ENCODE results near the gene MRI1. TPM values are rescaled to one million over a fixed set of nuclear protein-coding genes. Genes with fewer than 3 reads are reported as not detected.

Gene MRI1
- total RNA-seq, 6 experiments from 2014 or later: 14.5 to 30.5 (median 24.1) TPM

DNA sequence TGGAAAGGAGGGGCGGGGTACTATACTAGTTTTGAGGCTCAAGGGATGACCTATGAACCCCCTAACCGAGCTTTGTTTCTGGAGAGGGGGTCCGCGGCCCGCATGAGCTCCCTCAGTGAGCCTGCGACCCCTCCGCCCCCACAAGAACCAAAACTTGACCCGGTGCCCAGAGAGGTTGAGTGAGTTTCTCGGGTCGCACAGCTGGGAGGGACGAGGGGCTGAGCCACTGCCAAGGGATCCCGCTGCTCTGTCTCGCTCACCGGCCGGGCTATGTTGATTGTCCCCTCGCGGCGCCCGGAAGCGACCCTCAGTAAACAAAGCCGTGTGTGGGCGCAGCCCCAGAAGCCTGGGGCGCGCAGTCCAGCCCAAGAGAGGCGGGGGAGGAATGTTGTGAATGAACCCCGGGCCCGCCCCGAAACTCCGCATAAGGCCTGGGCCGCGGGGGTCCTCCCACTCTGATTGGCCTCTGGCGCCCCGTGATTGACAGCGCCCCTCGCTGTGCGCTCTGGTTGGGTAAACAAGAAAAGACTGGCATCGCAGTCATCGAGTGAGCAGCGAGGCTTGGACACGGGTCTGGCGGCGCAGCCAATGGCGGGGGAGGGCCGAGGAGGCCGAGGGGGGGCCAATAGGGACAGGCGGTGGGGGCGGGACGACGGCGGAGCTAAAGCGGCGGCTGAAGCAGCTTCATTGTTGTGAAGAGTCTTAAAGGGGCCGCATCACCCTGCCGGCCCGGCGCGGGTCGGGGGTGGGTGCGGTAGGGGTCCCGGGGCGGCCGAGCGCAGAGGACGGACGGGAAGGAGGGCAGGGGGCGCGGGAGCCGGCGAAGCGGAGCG lies 30.7 kb downstream of the MRI1 start, which contains the start of gene ZSWIM4:
TSS of gene ZSWIM4 (plus strand) at position 687 of the 833 bp plus-strand sequence. CDS start 206 bp downstream, outside the sequence.
- Histone ChIP-seq H3K27ac (peak within 1 kb of the TSS; percentile 84 to 87 (median 86)), H3K36me3 (no peaks in the 10 kb centered on the region), H3K4me3 (peak within 1 kb of the TSS; percentile 68 to 80 (median 71)), H3K27me3 (no peaks in the 10 kb centered on the region), H3K4me1 (peaks cover 0 to 10% (median 0%) of the 10 kb centered on the region in 4 donors), H3K9me3 (no peaks in the 10 kb centered on the region)
- ATAC-seq (peak; percentile 94 to 99 (median 98)), DNase-seq (peak; percentile 99 to 100 (median 99))
- 0% methylated on average over 20 of the region's 71 CpGs for WGBS (ENCODE audit: insufficient coverage, low coverage, low lambda C conversion rate, missing lambda C conversion rate)
- intact Hi-C loops (cut with DNase I): no loop called here
- TF ChIP-seq, protein P1, sequence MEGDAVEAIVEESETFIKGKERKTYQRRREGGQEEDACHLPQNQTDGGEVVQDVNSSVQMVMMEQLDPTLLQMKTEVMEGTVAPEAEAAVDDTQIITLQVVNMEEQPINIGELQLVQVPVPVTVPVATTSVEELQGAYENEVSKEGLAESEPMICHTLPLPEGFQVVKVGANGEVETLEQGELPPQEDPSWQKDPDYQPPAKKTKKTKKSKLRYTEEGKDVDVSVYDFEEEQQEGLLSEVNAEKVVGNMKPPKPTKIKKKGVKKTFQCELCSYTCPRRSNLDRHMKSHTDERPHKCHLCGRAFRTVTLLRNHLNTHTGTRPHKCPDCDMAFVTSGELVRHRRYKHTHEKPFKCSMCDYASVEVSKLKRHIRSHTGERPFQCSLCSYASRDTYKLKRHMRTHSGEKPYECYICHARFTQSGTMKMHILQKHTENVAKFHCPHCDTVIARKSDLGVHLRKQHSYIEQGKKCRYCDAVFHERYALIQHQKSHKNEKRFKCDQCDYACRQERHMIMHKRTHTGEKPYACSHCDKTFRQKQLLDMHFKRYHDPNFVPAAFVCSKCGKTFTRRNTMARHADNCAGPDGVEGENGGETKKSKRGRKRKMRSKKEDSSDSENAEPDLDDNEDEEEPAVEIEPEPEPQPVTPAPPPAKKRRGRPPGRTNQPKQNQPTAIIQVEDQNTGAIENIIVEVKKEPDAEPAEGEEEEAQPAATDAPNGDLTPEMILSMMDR (IDR thresholded peaks at IDR 0.05): no peak
- peak; percentile 59 for TF ChIP-seq POLR2A (IDR thresholded peaks at IDR 0.05)

DNA sequence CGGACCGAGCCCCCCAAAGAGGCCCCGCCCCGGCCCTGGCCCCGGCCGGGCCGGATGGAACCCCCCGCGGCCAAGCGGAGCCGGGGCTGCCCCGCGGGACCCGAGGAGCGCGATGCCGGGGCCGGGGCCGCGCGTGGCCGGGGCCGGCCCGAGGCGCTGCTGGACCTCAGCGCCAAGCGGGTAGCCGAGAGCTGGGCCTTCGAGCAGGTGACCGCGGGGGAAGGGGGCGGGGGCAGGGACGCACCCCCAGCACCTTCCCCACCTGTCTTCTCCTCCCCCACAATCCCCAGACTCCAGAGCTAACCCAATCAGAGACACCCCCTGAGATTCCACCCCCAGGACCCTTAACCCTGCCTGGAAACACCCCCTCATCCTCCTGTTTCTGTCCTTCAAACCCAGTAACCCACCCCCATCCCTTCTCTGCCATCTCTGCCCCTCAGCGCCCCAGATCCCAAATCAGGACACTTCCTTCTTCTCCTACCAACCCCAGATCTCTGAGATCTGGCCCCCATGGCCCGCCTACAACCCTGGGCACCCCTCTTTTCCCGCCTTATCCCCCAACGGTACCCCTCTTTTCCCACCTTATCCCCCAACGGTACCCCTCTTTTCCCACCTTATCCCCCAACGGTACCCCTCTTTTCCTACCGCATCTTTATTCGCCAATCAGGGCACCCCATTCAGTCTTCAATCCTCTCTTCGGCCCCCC lies 31.4 kb downstream of the MRI1 start:
- Histone ChIP-seq H3K9me3 (no peaks in the 10 kb centered on the region), H3K36me3 (no peaks in the 10 kb centered on the region), H3K27me3 (no peaks in the 10 kb centered on the region), H3K4me3 (peak overlapping the region; percentile 57 to 80 (median 71)), H3K4me1 (peaks cover 0 to 10% (median 0%) of the 10 kb centered on the region in 4 donors), H3K27ac (peak overlapping the region; percentile 77 to 86 (median 84))
- no peak for TF ChIP-seq POLR2A (IDR thresholded peaks at IDR 0.05)
- TF ChIP-seq, protein P1 (IDR thresholded peaks at IDR 0.05): no peak
- DNase-seq (no peak), ATAC-seq (peak in 2 of 4 donors; percentile 1 to 6)
- 10% methylated on average over 27 of the region's 42 CpGs for WGBS (ENCODE audit: insufficient coverage, low coverage, low lambda C conversion rate, missing lambda C conversion rate)
- intact Hi-C loops (cut with DNase I): no loop called here

- peaks cover 0 to 10% (median 0%) of the 10 kb centered on the region in 4 donors for H3K4me1 ChIP-seq
- ATAC-seq: peak; percentile 6 to 55 (median 14)
- TF ChIP-seq POLR2A (IDR thresholded peaks at IDR 0.05): no peak
- TF ChIP-seq, protein P1 (IDR thresholded peaks at IDR 0.05): peak in 1 of 4 donors; percentile 14
- H3K27me3 ChIP-seq: no peaks in the 10 kb centered on the region
- no peaks in the 10 kb centered on the region for H3K36me3 ChIP-seq
- DNase-seq: peak in 1 of 3 donors; percentile 74
- no peaks in the 10 kb centered on the region for H3K9me3 ChIP-seq
- peak overlapping the region; percentile 14 to 84 (median 77) for H3K27ac ChIP-seq
- peak overlapping the region in 1 of 3 donors; percentile 80 for H3K4me3 ChIP-seq
- 31% methylated on average over 7 of the region's 12 CpGs for WGBS (ENCODE audit: insufficient coverage, low coverage, low lambda C conversion rate, missing lambda C conversion rate)
- intact Hi-C loops (cut with DNase I): no loop called here
Measured at GRCh38 chr19:13796301-13797057, 32.2 kb downstream of the MRI1 start.

DNA sequence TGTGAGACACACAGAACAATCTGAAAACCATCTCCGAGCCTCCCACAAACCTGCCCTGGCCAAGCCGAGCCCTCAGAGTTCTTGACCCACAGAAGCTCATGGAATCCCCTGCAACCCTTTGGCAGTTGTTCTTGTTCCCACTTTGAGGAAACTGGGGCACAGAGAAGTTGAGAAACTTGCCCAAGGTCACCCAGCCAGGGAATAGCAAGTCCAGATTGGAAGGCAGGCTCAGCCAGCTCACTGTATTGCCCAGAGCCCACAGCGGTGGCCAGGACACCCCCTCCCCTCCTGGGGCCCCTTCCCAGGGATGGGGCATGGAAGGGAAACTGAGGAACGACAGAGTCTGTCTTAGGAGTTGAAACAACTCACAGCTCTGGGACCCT lies 32.7 kb downstream of the MRI1 start:
- Histone ChIP-seq H3K9me3 (no peaks in the 10 kb centered on the region), H3K4me3 (no peak overlapping the region), H3K27ac (peak overlapping the region in 2 of 3 donors; percentile 14 to 84), H3K27me3 (no peaks in the 10 kb centered on the region), H3K36me3 (no peaks in the 10 kb centered on the region), H3K4me1 (peaks cover 0 to 10% (median 0%) of the 10 kb centered on the region in 4 donors)
- intact Hi-C loops (cut with DNase I): no loop called here
- WGBS (ENCODE audit: insufficient coverage, low coverage, low lambda C conversion rate, missing lambda C conversion rate): 59% methylated on average over 2 of the region's 4 CpGs
- no peak for TF ChIP-seq POLR2A (IDR thresholded peaks at IDR 0.05)
- TF ChIP-seq, protein P1 (IDR thresholded peaks at IDR 0.05): no peak
- DNase-seq (no peak), ATAC-seq (no peak)

All from right lobe of liver (tissue), 6 donors.